Activated naive CD4-positive, alpha-beta T cell treated with anti-CD3 and anti-CD28 coated beads, Interleukin-2, amount 50 U/mL, for 72 hours (primary cell): Measurements from ENCODE around the gene LRIG3. TPM values are rescaled to one million over a fixed set of nuclear protein-coding genes. Genes with fewer than 3 reads are reported as not detected.
"Not testable (repeated sequence)": the region's sequence is repeated elsewhere in the genome, so short reads cannot be mapped to it uniquely, and the experiment has no call there.

Experiments used
- ATAC-seq, 2 donors: fragments of 150-1000 bp; cut with Tn5 transposase; 2 replicates each; pipeline ENCODE4 v1.10.0; 2021; ENCODE audit warnings: mild to moderate bottlenecking in 2 of 2, moderate library complexity in 2 of 2
- DNase-seq, 2 donors: peaks; one replicate each; pipeline ENCODE4 v3.0.0; 2021 to 2022; ENCODE audit warnings: low spot score in 2 of 2
- H3K27ac Mint-ChIP-seq, 2 donors: one replicate each; pipeline ENCODE4 v1.8.0; 2022; ENCODE audit warnings: mild to moderate bottlenecking in 2 of 2, mixed read lengths in 2 of 2
- H3K36me3 Mint-ChIP-seq, 2 donors: one replicate each; pipeline ENCODE4 v1.8.0; 2022; ENCODE audit warnings: mixed read lengths in 2 of 2
- H3K9me3 Mint-ChIP-seq, 2 donors: one replicate each; pipeline ENCODE4 v1.8.0; 2022; ENCODE audit warnings: mixed read lengths in 2 of 2
- total RNA-seq, 2 donors: library from RNA; stranded (reverse); gene quantifications; one replicate each; pipeline ENCODE4 v1.2.3, GENCODE V29; 2022

Gene LRIG3
- total RNA-seq = not detected

GRCh38 chr12:58920102-58920960, at the start of gene LRIG3:
Gene LRIG3 (minus strand): TSS chr12:58920504. CDS start chr12:58920235, 269 bp downstream.
- DNase-seq (peak in 1 of 2 donors; percentile 10), ATAC-seq (peak in 1 of 2 donors; percentile 87)
- H3K36me3 Mint-ChIP-seq = no peaks in the 10 kb centered on the region
- peaks cover 0 to 5% of the 10 kb centered on the region in 2 donors for H3K9me3 Mint-ChIP-seq
- H3K27ac Mint-ChIP-seq = no peak within 1 kb of the TSS

GRCh38 chr12:58969237-58969636, 48.9 kb upstream of the LRIG3 start:
- no peak for ATAC-seq
- DNase-seq = no peak
- no peaks in the 10 kb centered on the region for H3K36me3 Mint-ChIP-seq
- peaks cover 3 to 5% of the 10 kb centered on the region in 2 donors for H3K9me3 Mint-ChIP-seq
- H3K27ac Mint-ChIP-seq = no peak overlapping the region

- ATAC-seq (no peak), DNase-seq (no peak)
- Mint-ChIP-seq H3K27ac (no peak overlapping the region), H3K9me3 (peaks cover 3 to 5% of the 10 kb centered on the region in 2 donors), H3K36me3 (no peaks in the 10 kb centered on the region)
Measured at GRCh38 chr12:58967561-58967960, 47.3 kb upstream of the LRIG3 start.

GRCh38 chr12:58966939-58967338, 46.6 kb upstream of the LRIG3 start:
- Mint-ChIP-seq H3K27ac (no peak overlapping the region), H3K9me3 (peaks cover 3 to 5% of the 10 kb centered on the region in 2 donors), H3K36me3 (no peaks in the 10 kb centered on the region)
- DNase-seq (no peak), ATAC-seq (no peak)

GRCh38 chr12:58965568-58965967, 45.3 kb upstream of the LRIG3 start:
- no peak for DNase-seq
- Mint-ChIP-seq H3K36me3 (no peaks in the 10 kb centered on the region), H3K9me3 (peaks cover 3 to 5% of the 10 kb centered on the region in 2 donors), H3K27ac (no peak overlapping the region)
- ATAC-seq = no peak

- peaks cover 3 to 5% of the 10 kb centered on the region in 2 donors for H3K9me3 Mint-ChIP-seq
- no peak for DNase-seq
- no peaks in the 10 kb centered on the region for H3K36me3 Mint-ChIP-seq
- ATAC-seq = no peak
- no peak overlapping the region for H3K27ac Mint-ChIP-seq
Measured at GRCh38 chr12:58963844-58964243, 43.5 kb upstream of the LRIG3 start.

- Mint-ChIP-seq H3K9me3 (no peaks in the 10 kb centered on the region), H3K36me3 (no peaks in the 10 kb centered on the region), H3K27ac (no peak overlapping the region)
- ATAC-seq (no peak), DNase-seq (no peak)
Measured at GRCh38 chr12:58961906-58962305, 41.6 kb upstream of the LRIG3 start.

GRCh38 chr12:58961166-58961565, 40.9 kb upstream of the LRIG3 start:
- no peak for ATAC-seq
- no peak for DNase-seq
- Mint-ChIP-seq H3K27ac (no peak overlapping the region), H3K9me3 (no peaks in the 10 kb centered on the region), H3K36me3 (no peaks in the 10 kb centered on the region)

GRCh38 chr12:58959639-58960300, 39.5 kb upstream of the LRIG3 start:
- Mint-ChIP-seq H3K9me3 (no peaks in the 10 kb centered on the region), H3K36me3 (no peaks in the 10 kb centered on the region), H3K27ac (no peak overlapping the region)
- no peak for ATAC-seq
- DNase-seq = no peak

GRCh38 chr12:58957298-58957697, 37.0 kb upstream of the LRIG3 start:
- H3K9me3 Mint-ChIP-seq = peaks cover 0 to 3% of the 10 kb centered on the region in 2 donors
- no peaks in the 10 kb centered on the region for H3K36me3 Mint-ChIP-seq
- DNase-seq = no peak
- no peak overlapping the region for H3K27ac Mint-ChIP-seq
- no peak for ATAC-seq

- no peaks in the 10 kb centered on the region for H3K36me3 Mint-ChIP-seq
- H3K9me3 Mint-ChIP-seq = peaks cover 0 to 5% of the 10 kb centered on the region in 2 donors
- ATAC-seq = no peak
- no peak for DNase-seq
- H3K27ac Mint-ChIP-seq = no peak overlapping the region
Measured at GRCh38 chr12:58955849-58956248, 35.5 kb upstream of the LRIG3 start.

- Mint-ChIP-seq H3K36me3 (peaks cover under 1 to 5% of the 10 kb centered on the region in 2 donors), H3K9me3 (peaks cover 7 to 12% of the 10 kb centered on the region in 2 donors), H3K27ac (no peak overlapping the region)
- DNase-seq (no peak), ATAC-seq (no peak)
Measured at GRCh38 chr12:58954002-58954401, 33.7 kb upstream of the LRIG3 start.

GRCh38 chr12:58950739-58951100, 30.4 kb upstream of the LRIG3 start:
- peaks cover 17 to 26% of the 10 kb centered on the region in 2 donors for H3K9me3 Mint-ChIP-seq
- H3K36me3 Mint-ChIP-seq = peaks cover 5 to 11% of the 10 kb centered on the region in 2 donors
- H3K27ac Mint-ChIP-seq = no peak overlapping the region
- no peak for ATAC-seq
- no peak for DNase-seq

GRCh38 chr12:58949954-58950738, 29.8 kb upstream of the LRIG3 start:
- not testable (repeated sequence) for ATAC-seq, DNase-seq, H3K27ac Mint-ChIP-seq
- peaks cover 17 to 26% of the 10 kb centered on the region in 2 donors for H3K9me3 Mint-ChIP-seq
- H3K36me3 Mint-ChIP-seq = peaks cover 5 to 11% of the 10 kb centered on the region in 2 donors

- no peak for DNase-seq
- no peak for ATAC-seq
- Mint-ChIP-seq H3K9me3 (peaks cover 5 to 10% of the 10 kb centered on the region in 2 donors), H3K36me3 (peaks cover 0 to under 1% of the 10 kb centered on the region in 2 donors), H3K27ac (no peak overlapping the region)
Measured at GRCh38 chr12:58943079-58943478, 22.8 kb upstream of the LRIG3 start.

GRCh38 chr12:58942345-58942744, 22.0 kb upstream of the LRIG3 start:
- DNase-seq (no peak), ATAC-seq (no peak)
- no peaks in the 10 kb centered on the region for H3K36me3 Mint-ChIP-seq
- no peak overlapping the region for H3K27ac Mint-ChIP-seq
- H3K9me3 Mint-ChIP-seq = peaks cover 3 to 5% of the 10 kb centered on the region in 2 donors
